Medulla oblongata (tissue), 1 donor: ENCODE data around the gene ADGRG3.

ENCODE experiments used
- DNase-seq: peaks from one replicate; pipeline ENCODE4 v3.0.0-alpha.2; 2015; ENCODE audit errors: extremely low spot score

ADGRG3 gene

DNA sequence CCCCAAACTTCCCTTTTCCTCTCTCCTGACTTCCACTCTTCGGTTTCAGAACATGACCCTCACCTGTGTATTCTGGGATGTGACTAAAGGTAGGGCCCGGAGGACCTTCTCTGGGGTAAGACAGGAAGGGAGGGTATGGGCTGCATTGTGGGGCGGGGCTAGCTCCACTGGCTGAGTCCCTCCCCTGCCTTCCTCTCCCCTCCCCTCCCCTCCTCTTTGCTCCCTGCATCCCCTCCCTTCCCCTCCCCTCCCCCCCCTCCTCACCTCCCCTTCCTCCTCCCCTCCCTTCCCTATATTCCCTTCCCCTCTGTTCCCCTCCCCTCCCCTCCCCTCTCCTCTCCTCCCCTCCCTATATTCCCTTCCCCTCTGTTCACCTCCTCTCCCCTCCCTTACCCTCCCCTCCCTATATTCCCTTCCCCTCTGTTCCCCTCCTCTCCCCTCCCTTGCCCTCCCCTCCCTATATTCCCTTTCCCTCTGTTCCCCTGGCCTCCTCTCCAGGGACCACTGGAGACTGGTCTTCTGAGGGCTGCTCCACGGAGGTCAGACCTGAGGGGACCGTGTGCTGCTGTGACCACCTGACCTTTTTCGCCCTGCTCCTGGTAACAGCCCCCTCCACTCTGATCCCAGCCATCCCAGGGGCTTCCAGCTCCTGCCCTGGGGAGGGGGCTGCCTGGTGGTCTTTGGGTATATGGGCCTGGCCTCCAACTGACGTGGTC is 11.8 kb downstream of the ADGRG3 start:
- DNase-seq = no peak

DNA sequence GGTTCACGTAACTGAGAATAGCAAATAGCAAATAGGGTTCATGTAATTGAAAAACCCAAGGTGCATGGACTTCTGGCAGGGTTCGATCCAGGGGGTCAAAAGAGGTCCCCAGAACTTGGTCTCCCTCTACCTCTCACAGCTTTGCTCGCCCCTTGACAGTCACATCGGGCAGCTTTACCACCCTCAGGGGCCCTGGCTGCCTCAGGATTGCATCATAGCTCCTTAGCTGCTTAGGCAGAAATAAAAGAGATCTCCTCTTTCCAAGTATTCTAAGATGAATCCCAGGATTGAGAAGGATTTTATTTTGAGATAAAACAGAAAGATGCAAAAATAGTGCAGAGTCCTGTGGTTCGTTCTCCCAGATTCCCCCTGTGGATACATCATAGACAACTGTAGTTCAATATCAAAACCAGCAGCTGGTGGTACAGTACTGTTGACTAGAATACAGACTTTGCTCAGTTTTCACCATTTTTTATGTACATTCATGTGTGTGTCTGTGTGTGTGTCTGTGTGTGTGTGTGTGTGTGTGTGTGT is 12.8 kb downstream of the ADGRG3 start:
- DNase-seq = no peak

DNA sequence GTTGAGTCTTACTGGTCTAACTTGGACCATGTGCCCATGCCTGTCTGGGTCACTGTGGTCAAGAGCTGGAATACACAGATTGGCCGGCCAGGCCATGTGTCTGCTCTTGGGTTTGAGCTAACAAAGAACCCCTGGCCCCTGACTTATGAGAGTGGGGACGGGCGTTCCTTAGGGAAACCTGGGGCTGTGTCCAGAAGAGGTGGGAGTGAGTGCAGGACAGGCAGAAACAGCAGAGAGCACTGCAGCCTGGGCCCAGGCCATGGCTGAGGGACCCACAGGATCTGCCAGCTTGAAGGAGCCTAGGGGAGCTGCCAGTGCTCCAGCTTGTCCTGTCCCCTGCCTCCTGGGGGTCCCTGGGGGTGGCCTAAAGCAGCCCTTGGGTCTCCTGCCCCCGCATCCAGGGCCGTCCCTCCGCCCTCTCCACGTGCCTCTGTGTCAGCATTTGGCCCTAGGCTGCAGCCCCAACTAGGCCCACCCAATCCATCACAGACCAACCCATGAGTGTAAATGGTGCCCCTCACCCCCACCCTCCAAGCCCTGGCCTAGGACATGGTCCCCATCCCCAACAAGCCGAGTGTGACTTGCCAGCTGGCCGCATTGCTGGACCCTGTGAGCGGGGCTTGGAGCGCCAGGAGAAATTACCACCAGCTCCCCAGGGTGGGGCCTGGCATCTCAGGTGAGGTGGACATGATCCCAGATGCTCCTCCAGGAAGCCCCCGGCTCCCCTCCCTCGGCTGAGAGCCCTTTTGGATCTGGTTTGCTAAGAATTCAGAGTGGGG is 14.0 kb downstream of the ADGRG3 start:
- no peak for DNase-seq

DNA sequence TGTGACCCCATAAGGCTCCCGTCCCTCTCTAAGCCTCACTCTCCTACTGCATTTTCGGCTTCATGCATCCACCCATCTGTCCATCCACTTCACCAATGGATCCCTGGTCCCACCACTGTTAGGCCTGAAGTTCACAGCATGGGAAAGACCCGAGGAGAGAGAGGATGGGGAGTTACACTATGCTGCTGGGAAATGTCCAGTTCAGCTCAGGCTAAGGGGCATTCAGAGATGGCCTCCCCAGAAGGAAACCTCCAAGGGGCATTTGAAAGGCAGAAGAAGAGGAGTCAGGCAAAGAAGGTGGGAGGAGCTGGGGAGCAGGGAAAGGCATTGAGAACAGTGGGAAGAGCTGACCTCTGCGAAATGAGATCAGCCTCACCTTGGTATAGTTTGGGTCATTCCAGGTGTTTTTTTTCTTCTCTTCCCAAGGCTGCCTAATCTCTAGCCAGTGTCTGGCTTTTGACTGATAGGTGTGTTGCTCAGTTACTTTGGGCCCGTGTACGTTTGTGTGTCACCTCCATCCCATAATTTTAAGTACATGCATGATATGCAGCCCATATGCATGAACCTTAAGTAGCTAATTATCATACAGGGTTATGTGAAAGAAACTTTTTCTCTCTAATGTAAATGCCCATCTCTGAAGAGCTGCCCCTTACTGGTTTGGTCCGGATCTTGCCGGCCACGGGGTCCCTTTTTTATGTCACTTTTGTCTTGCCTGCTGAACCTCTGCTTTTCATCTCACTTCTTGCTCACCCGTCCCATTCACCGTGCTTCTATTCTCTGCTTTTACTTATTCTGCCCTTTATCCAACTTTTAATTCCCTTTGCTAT is 14.9 kb downstream of the ADGRG3 start:
- no peak for DNase-seq

DNA sequence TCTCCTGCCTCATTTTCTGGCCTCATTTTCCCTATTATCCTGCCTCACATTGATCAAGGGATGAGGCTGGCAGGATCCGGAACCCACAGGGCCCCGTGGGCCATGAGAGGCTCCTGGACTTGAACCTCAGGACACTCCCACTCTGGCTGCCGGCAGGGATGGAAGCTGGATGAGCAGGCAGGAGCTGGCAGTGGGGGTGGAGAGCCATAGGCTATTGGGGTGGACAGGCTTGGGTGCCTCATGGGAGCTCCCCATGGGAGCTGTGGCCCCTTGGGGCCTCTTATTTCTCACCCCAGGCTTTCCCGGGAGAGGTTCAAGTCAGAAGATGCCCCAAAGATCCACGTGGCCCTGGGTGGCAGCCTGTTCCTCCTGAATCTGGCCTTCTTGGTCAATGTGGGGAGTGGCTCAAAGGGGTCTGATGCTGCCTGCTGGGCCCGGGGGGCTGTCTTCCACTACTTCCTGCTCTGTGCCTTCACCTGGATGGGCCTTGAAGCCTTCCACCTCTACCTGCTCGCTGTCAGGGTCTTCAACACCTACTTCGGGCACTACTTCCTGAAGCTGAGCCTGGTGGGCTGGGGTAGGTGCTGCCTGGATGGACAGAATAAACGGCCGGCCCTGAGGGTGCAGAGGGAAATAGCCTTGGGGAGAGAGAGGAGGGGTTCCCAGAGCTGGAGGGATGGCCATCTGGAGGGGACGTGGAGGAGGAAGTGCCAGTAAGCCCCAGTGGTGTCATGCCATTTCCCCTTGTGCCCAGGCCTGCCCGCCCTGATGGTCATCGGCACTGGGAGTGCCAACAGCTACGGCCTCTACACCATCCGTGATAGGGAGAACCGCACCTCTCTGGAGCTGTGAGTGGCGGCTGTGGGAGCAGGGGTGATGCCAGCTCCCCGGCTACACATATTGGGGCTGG is 15.8 kb downstream of the ADGRG3 start:
- DNase-seq = no peak

DNA sequence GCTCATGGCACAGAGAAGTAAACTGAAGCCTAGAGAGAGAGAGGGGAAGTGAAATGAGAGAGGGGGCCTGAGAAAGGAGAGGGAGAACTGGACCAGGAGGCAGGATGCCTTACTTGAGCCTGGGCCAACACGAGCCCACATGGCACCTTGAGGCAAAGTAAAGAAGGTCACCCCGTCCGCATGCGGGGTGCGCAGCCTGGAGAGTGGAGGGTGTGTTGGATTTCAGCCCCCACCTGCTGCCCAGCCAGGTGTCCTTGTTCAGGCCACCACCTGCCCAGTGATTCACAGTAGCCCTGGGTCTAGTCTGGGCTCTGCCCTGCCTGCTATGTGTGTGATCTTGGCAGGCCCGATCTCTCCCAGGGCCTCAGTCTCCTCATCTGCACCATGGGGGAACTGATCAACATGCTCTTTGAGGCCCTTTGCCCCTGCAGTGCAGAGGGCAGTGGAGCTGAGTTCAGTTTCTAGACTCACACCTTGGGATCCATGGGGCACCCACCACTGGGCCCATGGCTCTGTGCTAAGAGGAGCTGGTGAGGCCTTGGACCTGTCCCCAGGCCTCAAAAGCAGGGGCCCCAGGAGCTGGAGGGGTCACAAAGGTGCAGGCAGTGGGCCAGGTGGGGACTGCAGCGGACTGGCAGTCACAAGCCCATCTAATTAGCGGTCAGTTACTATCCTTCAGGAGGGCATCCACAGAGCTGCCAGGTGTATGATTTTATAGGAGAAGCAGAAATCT is 16.7 kb downstream of the ADGRG3 start:
- DNase-seq = no peak

DNA sequence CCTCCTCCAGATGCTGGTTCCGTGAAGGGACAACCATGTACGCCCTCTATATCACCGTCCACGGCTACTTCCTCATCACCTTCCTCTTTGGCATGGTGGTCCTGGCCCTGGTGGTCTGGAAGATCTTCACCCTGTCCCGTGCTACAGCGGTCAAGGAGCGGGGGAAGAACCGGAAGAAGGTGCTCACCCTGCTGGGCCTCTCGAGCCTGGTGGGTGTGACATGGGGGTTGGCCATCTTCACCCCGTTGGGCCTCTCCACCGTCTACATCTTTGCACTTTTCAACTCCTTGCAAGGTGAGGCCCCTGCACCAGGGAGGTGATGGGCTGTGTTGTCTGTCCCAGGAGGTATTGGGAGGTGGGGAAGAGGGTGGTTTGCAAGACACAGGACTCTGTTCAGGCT is 17.5 kb downstream of the ADGRG3 start:
- no peak for DNase-seq

DNA sequence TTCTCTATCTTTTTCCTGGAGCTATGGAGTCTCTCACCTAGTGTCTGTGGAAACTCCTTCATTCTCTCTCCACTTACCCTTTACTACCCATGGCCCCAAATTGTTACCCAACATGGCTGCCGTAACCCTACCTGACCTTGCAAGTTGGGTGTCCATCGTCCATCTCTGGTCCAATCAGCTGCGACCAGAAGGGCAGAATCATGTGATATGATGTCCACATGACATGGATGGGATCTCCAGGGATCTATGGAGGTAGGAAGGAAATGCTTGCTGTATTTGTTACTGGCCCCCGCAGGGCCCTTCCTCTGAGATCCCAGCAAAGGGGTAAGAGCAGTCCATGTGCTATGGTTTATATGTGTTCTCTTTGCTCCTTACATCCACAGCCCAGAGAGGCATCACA is 18.5 kb downstream of the ADGRG3 start:
- DNase-seq = no peak

DNA sequence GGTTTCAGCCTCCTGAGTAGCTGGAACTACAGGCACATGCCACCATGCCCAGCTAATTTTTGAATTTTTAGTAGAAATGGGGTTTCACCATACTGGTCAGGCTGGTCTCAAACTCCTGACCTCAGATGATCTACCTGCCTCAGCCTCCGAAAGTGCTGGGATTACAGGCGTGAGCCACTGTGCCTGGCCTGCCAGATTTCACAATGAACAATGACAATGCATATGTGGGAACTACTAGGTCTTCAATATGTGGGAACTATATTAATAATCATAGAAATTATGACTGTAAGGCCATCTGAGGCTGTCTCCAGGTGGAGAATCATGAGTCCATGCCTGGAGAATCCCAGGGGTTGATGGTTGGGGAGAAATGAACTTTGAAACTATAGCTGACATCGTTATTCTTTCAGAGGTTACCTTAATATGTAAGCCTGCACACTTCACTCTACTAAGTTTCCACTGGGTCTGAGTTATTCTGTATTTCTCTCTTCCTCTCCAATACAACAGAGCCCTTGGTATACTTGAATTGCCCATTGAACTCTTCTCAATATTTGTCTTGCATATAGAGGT is 19.3 kb downstream of the ADGRG3 start:
- DNase-seq = no peak

DNA sequence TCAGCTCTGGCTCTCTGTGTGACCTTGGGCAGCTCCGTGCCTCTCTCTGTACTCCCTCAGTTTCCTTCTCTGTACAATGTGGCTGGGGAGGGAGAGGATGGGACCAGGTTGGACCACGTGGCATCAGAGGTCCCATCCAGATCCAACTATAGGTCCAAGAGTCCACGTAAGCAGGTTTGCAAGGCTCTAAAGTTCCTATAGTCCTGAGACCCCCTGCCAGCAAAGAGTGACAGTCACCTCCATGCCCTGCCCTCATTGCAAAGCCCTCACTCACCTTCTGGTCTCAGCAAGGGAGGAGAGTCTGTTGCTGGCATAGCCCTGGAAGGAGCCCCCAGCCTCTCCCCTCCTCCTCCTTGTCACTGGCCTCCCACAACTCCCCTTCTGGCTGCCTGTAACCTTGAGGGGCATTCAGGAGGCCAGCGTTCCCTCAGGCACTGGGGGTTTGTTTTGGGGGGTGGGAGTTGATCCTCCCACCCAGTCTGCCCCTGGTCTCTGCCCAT is 20.4 kb downstream of the ADGRG3 start:
- no peak for DNase-seq

DNA sequence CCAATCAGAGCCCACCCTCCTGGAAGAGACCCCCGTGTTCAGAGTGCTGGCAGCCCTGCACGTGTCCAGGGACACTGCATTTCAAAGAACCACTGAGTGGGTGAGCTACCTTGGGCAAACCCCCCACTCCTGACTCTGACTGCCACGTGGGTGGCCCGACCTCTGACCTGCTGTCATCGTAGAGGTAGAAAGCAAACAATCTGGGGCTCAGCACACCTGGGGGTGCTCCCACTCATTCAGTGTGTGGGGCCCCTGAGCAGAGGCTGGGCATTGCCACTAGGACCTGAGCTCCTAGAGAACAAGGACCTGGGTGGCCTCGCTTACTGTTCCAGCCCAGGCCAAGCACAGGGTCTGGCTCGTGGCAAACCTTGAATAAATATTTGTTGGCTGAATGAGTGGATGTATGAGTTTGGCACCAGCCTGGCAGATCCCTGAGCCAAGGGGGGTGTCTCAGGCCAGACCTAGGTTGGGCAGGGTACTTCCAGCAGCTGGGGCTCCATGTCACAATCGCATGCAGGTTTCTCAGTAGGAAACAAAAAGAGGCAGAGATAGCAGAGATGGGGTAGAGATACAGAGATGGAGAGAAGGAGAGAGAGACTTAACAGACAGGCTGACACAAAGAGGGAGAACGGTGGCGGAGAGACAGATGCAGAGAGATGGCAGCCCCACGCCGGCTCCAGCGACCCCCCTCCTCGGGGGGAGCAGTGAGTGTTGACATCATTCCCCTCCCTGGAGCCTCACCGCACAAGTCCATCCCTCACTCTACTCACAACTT is 21.1 kb downstream of the ADGRG3 start:
- no peak for DNase-seq

DNA sequence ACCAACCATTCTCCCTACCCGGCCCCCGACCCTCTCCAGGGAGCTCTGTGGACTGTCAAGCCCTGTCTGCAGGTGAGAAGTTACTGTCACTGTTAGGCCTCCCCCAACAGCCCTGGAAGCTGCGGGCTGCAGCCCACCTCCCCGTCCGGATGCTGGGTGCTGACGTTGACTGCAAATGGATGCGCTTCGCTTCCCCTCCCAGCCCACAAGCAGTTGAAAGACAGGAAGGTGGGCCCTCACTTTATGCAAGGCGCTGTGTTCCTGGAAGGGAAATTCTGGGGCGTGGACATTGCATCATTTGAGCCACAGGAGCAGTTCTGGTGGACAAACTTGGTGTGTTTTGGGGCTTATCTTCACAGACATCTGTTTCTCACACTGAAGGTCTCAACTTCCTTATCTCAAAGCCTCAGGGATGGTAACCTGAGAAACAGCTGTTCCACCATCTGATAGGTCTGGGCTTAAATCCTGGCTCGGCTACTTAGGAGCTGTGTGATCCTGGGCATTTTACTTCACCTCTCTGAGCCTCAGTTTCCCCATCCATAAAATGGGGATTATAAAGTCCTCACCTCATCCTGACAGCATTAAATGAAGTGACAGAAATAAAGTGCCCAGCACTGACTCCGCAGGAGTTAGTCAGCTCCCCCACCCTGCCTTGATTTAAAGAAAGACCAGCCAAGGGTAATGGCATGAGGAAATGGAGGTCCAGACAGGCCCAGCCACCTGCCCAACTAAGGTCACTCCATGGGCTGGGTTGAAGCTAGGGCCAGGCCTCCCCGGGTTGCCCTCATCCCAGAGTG is 21.9 kb downstream of the ADGRG3 start:
- no peak for DNase-seq

DNA sequence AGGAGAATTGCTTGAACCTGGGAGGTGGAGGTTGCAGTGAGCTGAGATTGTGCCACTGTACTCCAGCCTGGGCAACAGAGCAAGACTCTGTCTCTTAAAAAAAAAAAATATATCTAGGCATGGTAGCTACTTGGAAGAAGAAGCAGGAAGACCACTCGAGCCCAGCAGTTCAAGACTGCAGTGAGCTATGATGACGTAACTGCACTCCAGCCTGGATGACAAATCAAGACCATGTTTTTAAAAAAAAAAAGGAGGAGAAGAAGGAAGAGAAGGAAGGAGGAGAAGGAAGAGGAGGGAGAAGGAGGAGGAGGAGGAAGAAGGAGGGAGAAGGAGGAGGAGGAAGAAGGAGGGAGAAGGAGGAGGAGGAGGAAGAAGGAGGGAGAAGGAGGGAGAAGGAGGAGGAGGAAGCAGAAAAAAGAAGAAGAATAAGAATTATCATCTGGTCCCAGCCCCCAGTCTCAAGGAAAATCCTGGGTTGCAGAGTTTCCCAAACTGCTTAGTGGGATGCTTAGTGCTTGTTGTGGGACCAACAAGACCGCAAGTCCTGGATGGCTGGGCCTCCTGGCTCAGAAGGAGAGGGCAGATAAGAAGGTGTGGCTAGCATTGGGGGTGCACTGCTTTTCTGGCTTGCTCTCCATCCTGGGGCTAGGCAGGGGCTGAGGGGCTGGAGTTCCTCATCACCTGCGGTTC is 22.8 kb downstream of the ADGRG3 start:
- DNase-seq = no peak

DNA sequence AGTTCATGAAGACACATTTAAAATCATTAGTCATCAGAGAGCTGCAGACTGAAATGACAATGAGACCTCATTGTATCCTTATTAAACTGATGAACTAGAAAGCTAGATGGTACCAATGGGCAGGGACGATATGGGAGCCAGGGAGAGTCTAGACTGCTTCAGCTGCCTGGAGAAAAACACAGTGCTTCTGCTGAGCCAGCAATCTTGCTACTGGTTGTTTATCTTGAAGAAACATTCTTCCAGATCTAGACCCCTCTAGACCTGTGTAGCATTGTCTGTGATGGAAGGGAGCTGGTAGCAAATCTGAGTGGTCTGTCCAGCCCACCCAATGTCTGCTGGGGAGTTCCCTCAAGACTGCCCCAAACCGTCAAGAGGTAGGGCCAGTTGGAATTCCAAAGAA is 24.5 kb downstream of the ADGRG3 start:
- DNase-seq = no peak

DNA sequence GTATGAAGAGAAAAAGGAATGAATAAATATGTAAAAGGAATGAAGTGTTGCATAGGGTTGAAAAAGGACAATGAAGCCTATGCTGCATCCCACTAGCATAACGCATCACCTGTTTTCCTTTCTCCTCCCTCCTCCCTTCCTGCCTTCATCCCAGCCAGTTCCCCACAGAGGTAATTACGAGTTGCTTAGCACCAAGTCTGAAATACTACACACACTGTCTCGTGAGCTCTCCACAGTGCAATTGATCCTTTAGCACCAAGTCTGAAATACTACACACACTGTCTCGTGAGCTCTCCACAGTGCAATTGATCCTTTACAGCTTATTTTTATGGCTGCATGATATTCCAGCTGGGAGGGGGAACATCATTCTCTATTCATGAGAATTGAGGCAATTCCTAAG is 25.4 kb downstream of the ADGRG3 start:
- DNase-seq = no peak

DNA sequence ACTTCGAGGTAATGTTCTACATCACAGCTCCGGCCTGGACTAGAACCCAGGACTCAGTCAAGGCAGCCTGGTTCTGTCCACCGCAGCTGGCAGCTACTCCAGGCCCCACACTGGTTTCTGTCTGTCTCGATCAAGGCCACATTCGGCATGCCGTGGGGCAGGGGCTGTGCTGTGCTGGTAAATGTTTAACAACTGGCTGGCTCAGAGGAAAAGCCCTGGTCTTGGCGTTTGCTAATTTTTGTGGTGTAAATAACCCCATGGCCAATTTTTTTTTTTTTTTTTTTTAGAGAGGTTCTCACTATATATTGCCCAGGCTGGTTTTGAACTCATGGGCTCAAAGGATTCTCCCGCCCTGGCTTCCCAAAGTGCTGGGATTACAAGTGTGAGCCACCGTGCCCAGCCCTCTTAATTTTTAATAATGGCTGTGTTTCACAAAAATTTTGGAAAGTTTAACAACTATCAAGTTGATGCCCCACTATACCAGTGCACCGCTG is 26.2 kb downstream of the ADGRG3 start:
- DNase-seq = no peak
